ENCODE results near the gene ANGPTL2.

The ANGPTL2 gene

GRCh38 chr9:127136081-127136879, 13.8 kb upstream of the ANGPTL2 start:
- DNase-seq (ENCODE audit: low spot score) = peak; percentile 31

GRCh38 chr9:127135056-127135745, 12.8 kb upstream of the ANGPTL2 start:
- DNase-seq (ENCODE audit: low spot score) = peak; percentile 39

GRCh38 chr9:127133739-127134167, 11.3 kb upstream of the ANGPTL2 start:
- peak; percentile 49 for DNase-seq (ENCODE audit: low spot score)

- DNase-seq (ENCODE audit: low spot score) = peak; percentile 55
These were observed 10.6 kb upstream of the ANGPTL2 start for GRCh38 chr9:127132921-127133647.

GRCh38 chr9:127132375-127132774, 9.9 kb upstream of the ANGPTL2 start:
- no peak for DNase-seq (ENCODE audit: low spot score)

- DNase-seq (ENCODE audit: low spot score) = no peak
These were observed 9.4 kb upstream of the ANGPTL2 start for GRCh38 chr9:127131871-127132270.

- no peak for DNase-seq (ENCODE audit: low spot score)
These were observed 8.5 kb upstream of the ANGPTL2 start for GRCh38 chr9:127130661-127131538.

GRCh38 chr9:127130235-127130634, 7.8 kb upstream of the ANGPTL2 start:
- no peak for DNase-seq (ENCODE audit: low spot score)

GRCh38 chr9:127129718-127130085, 7.3 kb upstream of the ANGPTL2 start:
- no peak for DNase-seq (ENCODE audit: low spot score)

GRCh38 chr9:127129073-127129717, 6.8 kb upstream of the ANGPTL2 start:
- no peak for DNase-seq (ENCODE audit: low spot score)

GRCh38 chr9:127128341-127129072, 6.1 kb upstream of the ANGPTL2 start:
- DNase-seq (ENCODE audit: low spot score) = no peak

- no peak for DNase-seq (ENCODE audit: low spot score)
These were observed 4.5 kb upstream of the ANGPTL2 start for GRCh38 chr9:127126971-127127370.

GRCh38 chr9:127124792-127125191, 2.4 kb upstream of the ANGPTL2 start:
- no peak for DNase-seq (ENCODE audit: low spot score)

- no peak for DNase-seq (ENCODE audit: low spot score)
These were observed 1.7 kb upstream of the ANGPTL2 start for GRCh38 chr9:127124111-127124531.

- no peak for DNase-seq (ENCODE audit: low spot score)
These were observed 842 bp upstream of the ANGPTL2 start for GRCh38 chr9:127123064-127123890.

- DNase-seq (ENCODE audit: low spot score) = peak; percentile 60
These were observed 733 bp downstream of the ANGPTL2 start for GRCh38 chr9:127121628-127122175.

GRCh38 chr9:127119320-127119709, 3.1 kb downstream of the ANGPTL2 start:
- DNase-seq (ENCODE audit: low spot score) = no peak

GRCh38 chr9:127118597-127119319, 3.7 kb downstream of the ANGPTL2 start:
- DNase-seq (ENCODE audit: low spot score) = no peak

- no peak for DNase-seq (ENCODE audit: low spot score)
These were observed 4.6 kb downstream of the ANGPTL2 start for GRCh38 chr9:127117801-127118200.

All from ecto neural progenitor cell (in vitro differentiated cells).